Measurements from ENCODE around the gene MORF4L1.
"Not testable (repeated sequence)": the region's sequence is repeated elsewhere in the genome, so short reads cannot be mapped to it uniquely, and the experiment has no call there.

Gene MORF4L1

DNA sequence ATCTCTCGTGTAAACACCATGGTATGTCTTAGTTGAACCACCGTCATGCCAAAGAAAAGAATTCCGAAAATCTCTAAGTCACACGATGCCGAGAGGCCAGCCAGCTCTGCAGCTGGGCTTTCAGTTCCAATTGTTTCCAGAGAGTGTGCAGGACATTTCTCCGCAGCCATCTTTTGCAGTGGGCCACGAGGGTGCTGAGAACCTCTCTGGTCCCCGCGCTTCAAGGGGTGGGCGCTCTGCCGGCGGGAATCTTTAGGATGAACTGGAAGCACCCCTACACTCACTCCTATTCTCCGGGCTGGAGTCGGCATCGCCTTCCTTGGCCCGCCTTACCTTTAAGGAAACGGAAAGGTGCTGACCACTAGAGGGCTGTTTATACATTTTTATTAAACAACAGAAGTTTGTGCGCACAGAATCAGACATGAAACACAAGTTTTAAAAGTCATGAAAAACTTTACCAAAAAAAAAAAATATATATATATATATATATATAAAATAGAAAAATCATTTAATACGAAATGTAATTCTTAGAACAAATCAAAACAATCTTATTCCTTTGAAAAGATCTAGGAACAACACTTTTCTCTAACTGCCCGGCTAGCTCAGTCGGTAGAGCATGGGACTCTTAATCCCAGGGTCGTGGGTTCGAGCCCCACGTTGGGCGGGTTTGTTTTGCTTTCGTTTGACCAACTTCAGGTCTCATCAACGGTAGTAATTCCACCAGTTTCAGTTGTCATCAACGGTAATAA is 12.5 kb upstream of the MORF4L1 start:
- DNase-seq: peak; percentile 77 to 86

DNA sequence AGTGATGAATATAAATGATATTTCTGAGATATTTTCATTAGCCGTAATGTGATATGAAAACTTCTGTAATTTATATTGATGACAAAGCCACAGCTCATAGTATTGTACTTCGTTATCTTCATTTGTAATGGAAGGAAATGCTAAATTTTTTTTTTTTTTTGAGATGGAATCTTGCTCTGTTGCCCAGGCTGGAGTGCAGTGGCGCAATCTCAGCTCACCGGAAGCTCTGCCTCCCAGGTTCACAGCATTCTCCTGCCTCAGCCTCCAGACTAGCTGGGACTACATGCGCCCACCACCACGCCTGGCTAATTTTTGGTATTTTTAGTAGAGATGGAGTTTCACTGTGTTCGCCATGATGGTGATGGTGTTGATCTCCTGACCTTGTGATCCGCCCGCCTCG is 7.1 kb upstream of the MORF4L1 start:
- DNase-seq: not testable (repeated sequence)

DNA sequence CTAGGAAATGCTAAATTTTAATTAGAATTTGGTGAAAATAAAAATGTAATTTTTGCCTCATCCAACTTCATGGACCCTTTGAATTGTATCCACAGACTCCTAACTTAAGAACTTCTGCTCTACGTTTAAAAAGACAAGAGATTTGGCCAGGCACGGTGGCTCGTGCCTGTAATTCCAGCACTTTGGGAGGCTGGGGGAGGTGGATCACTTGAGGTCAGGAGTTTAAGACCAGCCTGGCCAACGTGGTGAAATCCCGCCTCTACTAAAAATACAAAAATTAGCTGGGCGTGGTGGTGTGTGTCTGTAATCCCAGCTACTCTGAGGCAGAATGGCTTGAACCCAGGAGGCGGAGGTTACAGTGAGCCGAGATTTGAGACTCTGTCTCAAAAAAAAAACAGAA is 6.7 kb upstream of the MORF4L1 start:
- DNase-seq: not testable (repeated sequence)

DNA sequence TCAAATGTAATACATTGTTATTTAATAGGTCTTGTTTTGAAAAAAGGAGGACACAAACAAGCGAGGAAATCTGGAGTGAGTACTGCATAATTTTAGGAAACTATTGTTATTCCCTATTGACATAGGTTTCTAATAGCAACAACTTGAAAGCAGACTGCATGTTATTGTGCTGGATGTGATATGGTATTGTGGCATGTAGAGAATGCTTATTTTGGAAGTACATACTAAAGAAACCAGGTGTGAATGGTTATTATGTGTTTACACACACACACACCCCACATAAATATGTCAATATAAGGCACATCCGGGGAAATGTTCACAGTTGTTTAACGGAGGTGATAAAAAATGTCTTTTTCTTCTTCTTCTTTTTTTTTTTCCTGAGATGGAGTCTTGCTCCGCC is 5.9 kb upstream of the MORF4L1 start:
- no peak for DNase-seq

DNA sequence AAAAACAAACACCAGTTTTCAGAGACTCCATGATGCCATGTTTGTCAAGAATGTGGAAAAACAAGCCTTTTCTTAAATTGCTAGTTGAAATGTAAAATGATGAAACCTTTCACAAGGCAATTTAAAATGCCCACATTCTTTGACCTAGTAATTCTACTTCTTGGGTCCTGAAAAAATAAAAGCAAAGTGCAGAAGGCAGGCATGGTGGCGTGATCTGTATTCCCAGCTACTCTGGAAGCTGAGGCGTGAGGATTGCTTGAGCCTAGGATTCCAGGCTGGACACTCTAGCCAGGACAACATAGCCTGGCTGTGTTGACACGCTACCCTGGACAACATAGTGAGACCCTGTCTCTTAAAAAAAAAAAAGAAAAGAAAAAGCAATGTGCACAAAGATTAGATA is 4.3 kb upstream of the MORF4L1 start:
- no peak for DNase-seq

DNA sequence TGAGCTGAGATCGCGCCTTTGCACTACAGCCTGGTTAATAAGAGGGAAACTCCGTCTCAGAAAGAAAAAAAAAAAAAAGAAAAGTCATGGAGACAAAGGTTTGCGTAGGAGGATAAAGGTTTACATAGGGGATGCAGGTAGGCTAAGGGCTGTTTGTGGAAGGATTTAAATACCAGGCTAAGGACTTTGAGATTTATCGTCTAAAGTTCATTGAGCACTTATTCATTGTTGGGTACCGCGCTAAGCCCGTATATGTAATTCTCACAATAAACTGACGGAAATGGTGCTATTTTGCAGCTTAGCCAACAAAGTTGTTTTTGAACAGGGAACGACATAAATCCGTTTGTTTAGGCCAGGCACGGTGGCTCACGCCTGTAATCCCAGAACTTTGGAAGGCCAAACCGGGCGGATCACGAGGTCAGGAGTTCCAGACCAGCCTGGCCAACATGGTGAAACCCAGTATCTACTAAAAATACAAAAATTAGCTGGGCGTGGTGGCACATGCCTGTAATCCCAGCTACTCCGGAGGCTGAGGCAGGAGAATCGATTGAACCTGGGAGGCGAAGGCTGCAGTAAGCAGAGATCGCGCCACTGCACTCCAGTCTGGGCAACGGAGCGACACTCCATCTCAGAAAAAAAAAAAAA is 1.1 kb upstream of the MORF4L1 start:
- not testable (repeated sequence) for DNase-seq

DNA sequence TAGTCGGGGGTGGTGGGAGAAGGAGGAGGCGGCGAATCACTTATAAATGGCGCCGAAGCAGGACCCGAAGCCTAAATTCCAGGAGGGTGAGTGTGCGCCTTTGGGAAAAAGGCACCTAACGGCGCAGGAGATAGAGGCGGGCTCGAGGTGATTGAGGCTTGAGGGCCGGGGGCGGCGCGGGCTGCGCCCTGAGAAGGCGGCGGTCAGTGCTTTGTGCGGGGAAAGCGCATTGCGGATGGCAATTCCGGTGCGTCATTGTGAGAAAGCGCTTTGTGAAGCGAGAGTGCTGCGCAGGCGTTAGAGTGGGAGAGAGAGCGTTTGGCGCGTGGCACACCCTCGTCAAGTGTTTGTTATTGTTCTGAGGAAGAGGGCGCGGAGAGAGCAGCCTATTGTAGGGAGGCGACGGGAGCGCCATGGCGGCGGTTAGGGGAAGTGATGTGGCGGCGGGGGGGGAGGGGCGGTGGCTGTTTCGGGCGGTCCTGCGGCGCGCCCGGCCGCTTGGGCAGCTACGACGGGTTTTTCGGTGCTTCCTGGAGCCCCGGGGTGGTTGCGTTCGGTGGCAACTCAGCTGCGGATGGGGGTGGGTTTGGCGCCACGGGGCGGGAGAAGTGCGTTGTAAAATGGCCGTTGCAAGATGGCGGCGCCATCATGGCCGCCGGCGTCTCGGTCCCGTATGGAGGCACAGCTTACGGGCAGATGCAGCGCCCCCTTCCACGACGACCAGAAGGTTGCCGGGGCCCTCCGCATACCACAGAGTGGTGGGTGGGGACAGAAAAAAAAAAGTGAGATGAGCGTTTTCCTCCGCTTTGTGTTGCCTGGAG is 492 bp downstream of the MORF4L1 start:
- DNase-seq: peak; percentile 75 to 82

DNA sequence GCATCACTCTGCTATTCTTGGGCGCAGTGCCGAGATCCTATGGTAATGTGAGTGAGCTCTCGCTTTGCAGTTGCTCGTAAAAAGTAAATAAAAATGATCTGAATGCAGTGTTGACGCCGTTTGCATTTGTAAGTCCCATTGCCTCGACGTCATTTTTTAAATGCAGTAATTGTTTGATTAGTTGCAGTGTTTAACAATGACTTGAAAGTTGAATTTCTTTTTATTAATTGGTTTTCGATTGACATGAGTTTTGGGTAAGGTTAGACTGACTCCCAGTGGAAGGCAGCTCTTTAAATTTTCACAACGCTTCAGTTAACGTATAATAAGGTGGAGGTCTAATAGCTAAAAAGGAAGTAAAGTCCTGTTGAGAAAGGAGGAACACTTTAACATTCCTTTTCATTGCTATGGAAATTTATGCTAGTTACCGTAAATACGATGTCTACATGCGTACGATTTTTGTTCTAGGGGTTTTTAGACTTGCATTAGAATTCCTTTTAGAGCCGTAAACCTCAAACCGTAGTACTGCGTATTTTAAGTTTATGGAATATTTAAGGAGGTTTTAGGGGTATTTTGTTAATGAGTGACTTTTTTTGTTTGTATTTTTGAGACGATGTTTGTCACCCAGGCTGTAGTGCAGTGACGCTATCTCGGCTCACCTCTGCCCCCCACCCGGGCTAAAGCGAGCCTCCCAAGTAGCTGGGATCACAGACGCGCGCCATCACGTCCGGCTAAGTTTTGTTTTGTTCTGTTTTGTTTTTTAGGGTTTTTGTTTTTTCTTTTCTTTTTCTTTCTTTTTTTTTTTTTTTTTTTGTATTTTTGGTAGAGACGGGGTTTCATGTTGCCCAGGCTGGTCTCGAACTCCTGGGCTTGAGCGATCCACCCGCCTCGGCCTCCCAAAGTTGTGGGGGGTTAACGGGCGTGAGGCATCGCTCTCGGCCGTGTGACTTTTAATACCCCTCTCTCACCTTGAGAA is 1.4 kb downstream of the MORF4L1 start:
- peak; percentile 47 to 55 for DNase-seq

DNA sequence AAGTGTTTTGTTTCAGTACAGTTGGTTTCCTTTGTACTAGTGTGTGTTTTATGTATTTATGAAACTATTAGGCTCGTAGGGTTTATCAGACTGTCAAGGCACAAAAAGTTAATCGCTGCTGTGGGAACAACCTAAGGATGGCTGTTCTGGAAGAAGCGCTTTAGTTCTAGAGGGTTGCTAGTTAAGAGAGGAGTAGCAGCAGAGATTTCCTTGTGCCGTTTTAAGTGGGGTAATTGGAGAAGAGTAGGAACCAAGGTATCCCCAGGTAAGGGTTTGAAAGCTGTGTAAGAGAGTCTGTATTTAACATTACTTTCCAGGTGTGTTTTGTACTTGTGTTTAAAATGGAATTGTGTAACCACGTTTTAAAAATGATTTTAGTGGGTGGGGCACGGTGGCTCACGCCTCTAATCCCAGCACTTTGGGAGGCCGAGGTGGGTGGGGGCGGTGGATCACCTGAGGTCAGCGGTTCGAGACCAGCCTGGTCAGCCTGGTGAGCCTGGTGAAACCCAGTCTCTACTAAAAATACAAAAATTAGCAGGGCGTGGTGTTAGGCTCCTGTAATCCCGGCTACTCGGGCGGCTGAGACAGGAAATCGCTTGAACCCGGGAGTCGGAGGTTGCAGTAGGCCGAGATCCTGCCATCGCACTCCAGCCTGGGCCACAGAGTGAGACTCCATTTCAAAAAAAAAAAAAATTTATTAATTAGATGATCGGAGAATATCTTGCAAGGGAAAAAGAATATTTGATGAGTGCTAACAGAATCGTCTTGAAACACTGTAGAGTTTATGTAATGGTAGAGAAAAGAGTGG is 2.6 kb downstream of the MORF4L1 start:
- no peak for DNase-seq

DNA sequence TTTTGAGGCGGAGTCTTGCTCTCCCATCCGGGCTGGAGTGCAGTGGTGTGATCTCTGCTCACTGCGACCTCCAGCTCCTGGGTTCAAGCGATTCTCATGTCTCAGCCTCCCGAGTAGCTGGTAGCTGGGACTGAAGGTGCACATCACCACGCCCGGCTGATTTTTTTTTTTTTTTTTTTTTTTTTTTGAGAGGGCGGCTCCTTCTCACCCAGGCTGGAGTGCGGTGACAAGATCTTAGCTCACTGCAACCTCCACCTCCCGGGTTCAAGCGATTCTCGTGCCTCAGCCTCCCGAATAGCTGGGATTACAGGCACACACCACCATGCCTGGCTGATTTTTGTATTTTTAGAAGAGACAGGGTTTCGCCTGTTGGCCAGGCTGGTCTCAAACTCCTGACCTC is 4.3 kb downstream of the MORF4L1 start:
- DNase-seq: not testable (repeated sequence)

DNA sequence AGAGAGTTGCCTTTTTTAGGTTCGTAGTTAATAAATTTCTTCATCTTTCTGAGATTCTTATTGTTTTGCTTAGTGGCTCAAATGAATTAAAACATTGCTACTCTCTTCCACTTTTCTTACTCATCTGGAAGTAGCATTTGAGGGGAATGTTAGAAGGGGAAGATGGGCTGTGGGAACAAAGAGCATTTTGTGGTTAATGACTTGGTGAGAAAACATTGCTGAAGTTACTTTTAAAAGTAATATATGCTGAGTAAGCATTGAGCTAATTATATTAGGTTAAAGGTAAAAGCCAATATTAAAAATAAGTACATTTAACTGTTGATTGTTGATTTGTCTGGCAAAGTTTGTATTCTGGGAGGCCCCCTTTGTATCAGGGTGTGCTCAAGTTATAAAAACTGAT is 5.7 kb downstream of the MORF4L1 start:
- DNase-seq: no peak

DNA sequence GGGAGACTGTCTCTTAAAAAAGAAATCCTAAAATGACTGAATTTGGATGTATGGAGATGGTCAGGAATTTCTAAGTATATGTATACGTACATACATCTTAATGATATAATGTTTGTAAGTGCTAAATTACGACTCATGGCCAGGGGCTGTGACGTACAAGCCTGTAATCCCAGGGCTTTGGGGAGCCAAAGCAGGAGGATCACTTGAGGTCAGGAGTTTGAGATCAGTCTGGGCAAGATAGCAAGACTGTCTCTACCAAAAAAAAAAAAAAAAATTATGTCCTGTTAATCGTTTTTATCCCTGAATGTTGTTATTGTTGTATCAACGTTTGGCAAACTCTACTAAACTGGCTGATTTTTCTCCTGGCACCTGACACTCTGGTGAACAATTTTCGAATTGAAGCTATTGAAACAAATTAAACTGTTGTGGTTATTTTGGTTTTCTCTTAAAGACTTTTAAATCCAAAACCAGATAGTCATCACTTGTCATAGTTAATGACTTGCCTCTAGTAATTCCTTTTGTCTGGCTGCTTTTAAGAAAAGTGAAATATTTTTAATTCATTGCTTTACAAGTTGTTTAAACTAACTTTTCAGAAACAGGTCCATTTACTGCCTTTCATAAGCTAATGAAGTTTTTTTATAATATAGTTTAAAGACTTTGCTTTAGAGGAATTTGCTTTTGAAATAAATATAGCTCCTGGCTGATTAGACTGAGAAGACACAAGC is 7.0 kb downstream of the MORF4L1 start:
- no peak for DNase-seq

DNA sequence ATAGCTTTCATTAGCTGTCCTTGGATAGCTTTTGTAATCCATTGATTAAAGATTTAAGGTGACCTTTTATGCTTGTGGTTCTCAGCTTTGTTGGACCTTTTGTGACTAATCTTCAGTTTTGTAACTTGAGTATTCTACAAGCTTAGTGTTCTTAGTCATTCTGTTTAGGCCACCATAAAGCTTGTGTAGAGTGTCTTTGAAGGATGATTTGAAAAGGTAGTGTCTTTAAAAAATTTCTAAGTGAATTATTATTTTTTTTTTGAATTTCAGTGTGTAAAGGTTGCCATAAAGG is 7.5 kb downstream of the MORF4L1 start:
- no peak for DNase-seq

DNA sequence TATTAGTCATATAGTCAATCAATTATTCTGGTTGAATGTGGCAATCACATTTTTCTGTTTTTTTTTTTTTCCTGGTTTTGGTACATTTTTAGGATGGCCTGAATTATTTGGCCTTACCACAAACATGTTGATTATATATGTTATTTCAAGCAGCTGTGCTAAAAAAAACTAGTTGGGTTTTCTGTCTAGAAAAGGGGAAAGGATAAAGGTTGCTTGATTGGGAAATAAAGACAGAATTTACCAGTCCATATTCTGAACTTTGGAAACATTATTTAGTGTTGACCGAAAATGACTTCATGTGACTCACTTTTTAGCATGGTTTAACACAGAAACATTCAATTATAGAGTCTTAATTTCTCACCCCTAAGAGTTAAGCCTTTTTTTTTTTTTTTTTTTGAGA is 8.1 kb downstream of the MORF4L1 start:
- DNase-seq: no peak

DNA sequence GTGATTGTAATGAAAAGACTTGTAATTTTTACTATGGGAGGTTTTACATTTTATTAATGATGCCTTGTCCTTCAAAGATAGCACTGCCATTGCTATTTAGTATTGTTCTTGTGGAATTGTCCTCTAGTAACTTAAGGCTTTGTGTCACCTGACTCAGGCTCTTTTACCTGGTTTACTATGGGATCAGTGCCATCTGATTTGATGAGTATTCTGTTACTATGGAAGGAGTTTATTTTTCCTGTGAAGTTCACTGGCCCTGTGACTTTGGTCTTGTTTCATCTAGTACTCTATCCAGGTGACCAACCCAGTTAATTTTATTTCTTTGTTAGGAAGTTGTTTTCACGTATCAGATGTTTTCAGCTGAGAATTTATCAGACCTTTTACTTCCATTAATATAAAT is 9.0 kb downstream of the MORF4L1 start:
- DNase-seq: no peak

DNA sequence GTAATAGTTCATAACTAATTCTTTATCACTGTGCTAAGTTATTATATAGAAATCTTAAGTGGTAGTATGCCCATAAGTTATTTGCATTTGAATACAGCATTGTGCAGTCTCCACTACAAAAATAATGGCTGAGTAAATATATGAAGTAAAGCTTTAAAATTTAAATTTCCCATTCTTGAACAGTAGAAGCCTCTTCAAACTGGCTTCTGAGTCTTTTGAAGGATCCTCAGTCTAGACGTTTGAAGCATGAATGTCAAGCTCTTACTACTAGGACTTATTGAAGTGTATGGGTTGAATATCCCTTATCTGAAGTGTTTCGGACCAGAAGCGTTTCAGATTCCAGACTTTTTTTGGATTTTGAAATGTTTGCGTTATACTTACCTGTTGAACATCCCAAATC is 16.3 kb downstream of the MORF4L1 start:
- no peak for DNase-seq

DNA sequence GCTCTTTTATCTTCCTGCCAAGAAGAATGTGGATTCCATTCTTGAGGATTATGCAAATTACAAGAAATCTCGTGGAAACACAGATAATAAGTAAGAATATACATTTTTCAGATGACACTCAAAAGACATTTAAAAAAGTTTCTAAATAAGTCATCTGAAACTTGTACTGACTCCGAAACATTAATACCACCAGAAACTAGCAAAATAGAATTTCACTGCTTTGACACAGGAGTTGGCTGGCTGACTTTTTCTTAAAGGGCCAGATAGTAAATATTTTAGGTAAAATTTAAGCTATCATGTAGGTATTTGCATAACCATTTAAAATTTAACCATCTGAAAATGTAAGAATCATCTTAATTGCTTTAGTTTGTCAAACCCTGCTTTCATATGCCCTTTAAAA is 20.8 kb downstream of the MORF4L1 start:
- DNase-seq: no peak

DNA sequence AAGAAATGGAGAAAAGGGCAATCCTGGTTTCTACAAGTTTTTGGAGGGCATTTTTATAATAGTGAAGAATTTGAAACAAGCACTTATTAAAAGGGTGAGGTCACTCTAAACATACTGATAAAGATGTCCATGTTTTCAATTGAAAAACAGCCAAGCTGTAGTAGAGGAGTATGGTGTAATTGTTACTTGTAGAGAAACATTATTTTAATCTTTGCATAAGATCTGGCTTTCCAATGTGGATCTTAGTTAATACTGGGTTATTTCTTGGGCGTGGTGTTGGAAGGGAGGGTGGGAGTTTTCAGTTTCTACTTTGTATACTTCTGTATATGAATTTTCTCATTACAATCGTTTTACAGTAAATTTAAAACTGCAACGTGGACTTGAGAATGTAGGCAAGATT is 22.8 kb downstream of the MORF4L1 start:
- DNase-seq: no peak

DNA sequence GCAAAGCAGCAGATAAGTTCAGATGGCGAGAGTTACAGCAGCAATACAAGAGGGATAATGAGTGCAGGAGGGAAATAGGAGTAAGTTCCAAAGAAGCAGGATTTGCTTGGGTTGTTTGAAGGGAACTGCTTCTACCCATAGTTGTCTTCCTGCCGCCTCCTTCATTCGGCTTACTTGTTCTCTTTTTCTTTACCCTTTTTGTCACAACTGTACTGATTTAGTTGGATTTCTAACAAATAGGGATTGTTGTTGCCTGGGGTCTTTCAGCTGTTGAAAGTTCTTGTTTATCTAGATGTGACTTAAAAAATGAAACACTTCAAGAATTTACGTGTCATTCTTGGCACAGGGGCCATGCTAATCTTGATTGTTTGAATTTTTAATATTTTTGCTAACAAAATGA is 25.9 kb downstream of the MORF4L1 start:
- DNase-seq: no peak

DNA sequence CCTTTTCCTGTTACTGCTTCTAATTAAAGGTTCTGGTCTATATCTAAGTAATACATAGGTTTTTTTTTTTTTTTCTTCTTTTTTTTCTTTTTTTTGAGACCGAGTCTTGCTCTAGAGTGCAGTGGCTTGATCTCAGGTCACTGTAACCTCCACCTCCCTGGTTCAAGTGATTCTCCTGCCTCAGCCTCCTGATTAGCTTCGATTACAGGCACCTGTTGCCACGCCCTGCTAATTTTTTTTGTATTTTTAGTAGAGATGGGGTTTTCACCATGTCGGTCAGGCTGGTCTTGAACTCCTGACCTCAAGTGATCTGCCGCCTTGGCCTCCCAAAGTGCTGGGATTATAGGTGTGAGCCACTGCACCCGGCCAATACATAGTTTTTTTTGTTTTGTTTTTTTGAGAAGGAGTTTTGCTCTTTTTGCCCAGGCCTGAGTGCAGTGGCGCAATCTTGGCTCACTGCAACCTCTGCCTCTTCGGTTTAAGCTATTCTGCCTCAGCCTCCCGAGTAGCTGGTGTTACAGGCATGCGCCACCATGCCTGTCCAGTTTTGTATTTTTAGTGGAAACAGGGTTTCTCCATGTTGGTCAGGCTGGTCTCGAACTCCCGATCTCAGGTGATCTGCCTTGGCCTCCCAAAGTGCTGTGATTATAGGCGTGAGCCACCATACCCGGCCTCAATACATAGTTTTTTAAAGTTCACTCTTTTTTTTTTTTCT is 28.3 kb downstream of the MORF4L1 start:
- DNase-seq: not testable (repeated sequence)
